Middle frontal gyrus (tissue), 1 donor: Measurements from ENCODE around the gene IGFL1.
"Not testable (repeated sequence)": the region's sequence is repeated elsewhere in the genome, so short reads cannot be mapped to it uniquely, and the experiment has no call there.

Source experiments
- DNase-seq: peaks from one replicate; pipeline ENCODE4 v3.0.0-alpha.2; 2015; ENCODE audit warnings: low spot score; ENCODE audit errors: extremely low spot score

The IGFL1 gene

DNA sequence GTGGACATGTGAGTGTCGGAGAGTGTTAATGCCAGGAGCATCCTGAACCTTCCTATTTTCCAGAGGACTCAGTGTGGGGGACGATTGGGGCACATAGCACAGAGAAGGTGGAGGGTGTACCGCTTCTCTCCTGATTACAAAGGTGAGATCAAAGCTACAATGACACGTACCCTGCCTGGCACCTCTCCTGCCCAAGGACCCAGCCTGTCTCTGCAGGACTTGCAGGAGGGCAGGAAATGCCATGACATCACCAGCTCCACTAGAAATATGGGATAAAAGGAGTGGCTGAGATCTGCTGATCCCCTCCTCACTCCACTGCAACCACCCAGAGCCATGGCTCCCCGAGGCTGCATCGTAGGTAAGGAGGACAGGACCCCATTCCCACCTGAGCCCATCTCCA is at the start of gene IGFL1:
TSS of gene IGFL1 (plus strand) at position 301 of the 400 bp plus-strand sequence. CDS start at position 334, 33 bp downstream.
- no peak for DNase-seq

DNA sequence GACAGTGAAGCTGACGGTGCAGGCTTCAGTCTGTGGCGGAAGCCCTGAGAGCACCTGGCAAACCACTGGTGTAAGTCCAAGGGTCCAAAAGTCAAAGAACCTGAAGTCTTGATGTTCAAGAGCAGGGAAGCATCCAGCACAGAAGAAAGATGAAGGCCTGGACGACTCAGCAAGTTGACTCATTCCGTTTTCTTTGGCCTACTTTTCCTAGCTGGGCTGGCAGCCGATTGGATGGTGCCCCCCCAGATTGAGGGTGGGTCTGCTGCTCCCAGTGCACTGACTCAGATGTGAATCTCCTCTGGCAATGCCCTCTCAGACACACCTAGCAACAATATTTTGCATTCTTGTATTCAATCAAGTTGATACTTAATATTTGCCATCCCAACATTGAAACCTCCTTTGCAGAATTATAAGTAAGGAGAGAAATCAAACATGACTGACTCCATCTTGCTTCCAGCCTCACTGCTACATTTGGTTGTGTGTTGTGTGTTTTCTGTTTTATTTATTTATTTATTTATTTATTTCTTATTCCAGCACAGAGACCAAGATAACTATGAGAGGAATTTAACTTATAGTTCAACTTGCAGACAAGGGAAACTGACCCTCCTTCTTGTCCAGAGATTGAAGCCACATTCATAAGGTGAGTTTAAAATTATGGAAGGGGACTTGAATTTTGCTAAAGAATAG is 48.7 kb upstream of the IGFL1 start:
- no peak for DNase-seq

DNA sequence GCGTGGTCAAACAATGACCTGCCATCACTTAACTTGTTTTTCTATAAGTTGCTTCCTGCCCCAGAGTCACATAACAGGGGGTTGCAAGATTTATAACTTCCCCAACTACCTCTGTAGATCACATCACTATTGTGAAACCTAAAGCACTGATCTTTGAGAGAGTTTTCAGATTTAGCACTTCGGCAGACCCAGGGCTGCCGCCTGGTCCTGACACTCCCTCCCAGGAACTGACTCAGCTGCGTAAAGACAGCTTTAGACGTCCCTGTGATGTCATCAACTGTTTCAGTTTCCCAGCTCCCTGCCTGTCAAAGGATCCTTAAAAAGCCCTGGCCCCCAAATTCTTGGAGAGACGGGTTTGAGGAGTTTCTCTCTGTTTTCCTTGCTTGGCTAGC is 48.2 kb upstream of the IGFL1 start:
- no peak for DNase-seq

DNA sequence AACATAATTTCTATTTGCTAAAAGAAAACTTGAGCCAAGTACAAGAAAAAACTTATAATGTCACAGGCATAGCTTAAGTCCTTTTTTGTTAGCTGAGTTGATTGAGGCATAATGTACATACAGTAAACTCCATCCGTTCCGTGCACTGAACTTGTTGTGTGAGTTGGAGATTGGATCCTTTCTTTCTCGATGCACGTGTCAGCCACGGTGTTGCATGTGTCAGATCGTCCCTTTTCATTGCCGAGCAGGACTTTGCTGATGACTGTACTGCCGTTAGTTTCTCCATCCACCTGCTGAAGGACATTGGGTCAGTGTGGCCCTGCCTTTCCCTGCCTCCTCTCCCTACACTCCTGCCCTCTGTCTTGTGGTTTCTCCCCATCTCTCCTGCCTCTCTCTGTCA is 47.1 kb upstream of the IGFL1 start:
- no peak for DNase-seq

DNA sequence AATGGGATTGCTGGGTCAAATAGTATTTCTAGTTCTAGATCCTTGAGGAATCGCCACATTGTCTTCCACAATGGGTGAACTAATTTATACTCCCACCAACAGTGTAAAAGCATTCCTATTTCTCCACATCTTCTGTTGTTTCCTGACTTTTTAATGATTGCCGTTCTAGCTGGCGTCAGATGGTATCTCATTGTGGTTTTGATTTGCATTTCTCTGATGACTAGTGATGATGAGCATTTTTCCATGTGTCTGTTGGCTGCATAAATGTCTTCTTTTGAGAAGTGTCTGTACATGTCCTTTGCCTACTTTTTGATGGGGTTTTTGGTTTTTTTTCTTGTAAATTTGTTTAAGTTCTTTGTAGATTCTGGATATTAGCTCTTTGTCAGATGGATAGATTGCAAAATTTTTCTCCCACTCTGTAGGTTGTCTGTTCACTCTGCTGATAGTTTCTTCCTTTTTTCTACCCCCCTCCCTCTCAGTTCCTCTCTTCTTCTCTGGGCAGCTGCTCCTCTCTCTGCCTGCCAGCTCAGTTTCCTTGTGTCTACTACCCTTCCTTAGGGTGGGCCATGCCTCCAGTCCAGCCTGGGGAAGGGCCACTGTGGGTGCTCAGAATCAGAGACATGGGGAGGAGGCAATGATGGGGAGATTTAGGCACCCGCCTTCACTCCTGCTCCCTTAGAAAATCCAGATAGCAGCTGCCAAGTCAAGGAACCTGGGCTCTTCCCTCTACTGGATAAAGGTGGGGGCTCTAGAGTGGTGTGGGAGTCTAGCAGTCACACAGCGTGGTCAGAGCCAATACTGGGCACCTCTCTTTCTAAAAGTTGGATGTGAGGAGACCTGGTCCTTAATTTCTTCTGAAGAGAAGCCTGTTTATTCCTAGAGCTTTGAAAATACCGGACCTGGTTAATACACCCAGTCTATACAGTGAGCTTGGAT is 44.5 kb upstream of the IGFL1 start:
- DNase-seq: not testable (repeated sequence)

DNA sequence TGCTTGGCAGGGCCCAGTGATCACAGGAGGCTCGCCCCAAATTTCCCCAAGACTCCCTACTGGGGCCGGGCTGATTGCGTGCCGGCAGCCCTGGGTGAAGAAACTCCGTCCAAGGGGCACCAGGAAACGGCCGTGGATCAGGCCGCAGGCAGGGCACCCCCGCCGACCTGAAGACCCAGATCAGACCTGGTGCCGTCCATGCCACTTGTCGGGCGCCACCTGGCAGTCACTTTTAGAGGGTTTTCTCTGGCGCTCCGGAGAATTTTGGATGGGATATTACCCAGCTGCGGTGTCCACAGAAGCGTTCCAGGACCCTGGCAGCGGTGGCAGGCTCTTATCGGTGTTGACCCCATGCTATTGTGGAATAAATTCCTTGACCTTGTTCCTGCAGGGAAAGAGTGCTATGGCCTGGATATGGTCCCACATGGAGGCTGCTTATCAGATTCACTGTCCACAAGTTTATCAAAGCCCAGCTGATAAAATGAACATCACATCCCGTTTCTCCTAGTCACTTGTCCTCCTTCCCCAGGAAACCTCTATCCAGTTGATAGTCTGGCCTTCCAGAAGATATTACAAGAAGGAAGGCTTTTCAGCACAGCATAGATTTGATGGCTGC is 43.3 kb upstream of the IGFL1 start:
- no peak for DNase-seq

DNA sequence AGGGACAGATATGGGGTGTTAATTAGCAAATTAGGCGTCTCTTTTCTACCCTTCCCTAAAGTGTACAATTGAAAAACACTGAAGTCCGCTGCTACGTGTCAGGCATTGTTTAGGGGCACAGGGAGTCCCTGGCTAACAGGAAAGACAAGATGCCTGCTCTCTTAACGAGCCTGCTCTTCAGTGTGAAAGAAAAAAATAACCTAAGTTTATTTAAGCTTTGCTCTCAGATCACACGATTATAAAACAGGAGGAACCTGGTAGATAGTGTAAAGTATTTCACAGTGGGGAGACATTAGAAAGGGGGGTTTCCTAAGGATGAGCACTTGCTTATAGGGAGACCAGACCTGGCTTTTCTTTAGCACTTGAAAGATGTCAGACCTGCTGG is 42.8 kb upstream of the IGFL1 start:
- DNase-seq: no peak

DNA sequence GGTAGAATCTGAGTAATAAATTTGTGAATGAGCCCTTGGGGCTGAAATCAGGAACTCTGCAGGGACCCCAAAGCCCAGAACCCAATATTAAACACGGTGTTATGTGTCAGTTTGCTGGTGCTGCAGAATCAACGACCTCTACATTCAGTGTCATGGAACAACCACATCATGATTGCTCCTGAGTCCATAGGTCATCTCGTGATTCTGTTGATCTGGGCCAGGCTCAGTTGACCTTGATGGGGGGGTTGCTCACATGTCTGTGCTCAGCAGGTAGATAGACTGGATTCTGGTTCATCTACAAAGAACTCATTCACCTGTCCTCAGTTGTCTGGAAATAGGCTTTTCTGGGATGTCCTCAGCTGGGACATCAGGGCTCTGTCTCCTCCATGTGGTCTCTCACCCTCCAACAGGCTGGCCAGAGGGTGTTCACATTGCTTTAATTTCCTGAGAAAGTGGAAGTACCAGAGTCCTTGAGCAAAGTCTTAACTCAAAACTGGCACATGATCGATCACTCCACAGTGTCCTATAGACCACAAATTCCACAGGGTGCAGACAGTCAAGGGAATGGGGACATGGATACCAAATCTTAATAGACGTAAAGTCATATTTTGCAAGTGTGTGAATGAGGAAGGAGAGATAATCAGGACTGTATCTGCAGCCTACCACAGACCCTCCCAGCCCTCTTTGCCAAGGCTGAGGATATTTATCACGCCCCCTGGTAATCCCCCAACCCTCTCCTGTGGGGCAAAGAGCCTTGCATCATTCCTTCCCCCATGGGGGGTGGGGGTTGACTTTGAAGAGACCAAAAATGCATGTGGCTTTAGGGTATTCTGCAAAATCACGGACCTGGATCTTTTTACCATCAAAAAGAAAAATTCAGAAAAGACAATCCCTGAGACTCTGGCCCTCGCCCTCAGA is 39.3 kb upstream of the IGFL1 start:
- DNase-seq: no peak

DNA sequence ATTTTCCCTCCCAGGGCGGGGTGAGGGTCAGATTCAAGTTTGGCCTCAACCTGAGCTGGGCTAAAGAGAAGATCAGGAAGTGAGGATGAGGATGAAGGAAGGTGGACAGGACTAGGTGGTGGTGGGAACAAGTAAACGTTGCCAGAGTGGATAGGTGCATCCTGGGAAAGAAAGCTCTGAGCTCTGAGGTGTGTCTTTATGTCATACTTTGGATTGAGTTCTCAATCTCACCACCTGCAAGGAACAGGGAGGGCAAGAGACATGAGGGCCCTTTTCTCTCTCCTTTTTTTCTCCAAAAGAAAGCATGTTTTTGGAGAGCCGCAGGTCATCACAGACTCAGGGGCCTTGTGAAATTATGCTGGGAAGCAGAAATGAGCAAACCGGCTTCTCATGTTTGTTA is 38.2 kb upstream of the IGFL1 start:
- no peak for DNase-seq

DNA sequence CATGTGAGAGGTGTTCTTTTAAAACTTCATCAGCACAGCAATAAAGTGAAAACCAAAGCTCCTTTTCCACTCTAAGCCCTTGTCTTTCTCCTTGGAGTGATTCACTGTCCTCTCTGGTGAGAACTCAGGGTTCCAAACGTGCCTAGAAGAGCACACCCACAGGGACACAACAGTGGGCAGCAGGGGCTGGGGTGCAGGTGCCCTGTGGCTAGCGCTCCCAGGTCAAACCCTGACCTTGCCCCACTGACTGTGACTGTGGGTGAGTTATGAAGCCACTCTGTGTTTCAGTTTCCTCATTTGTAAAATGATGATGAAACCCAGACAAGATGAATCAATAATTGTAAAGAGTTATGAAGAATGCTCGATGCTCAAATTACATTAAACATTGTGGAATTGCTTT is 37.6 kb upstream of the IGFL1 start:
- DNase-seq: no peak

DNA sequence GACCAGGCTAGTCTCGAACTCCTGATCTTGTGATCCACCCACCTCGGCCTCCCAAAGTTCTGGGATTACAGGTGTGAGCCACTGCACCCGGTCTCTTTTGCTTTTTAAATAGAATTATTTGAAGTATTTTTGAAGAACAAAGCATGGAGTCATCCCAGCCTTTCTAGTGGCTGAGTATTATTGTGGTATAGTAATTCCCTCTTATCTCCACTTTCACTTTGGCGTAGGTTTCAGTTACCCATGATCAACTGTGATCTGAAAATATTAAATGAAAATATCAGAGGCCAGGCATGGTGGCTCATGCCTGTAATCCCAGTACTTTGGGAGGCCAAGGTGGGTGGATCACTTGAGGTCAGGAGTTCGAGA is 36.9 kb upstream of the IGFL1 start:
- DNase-seq: not testable (repeated sequence)

DNA sequence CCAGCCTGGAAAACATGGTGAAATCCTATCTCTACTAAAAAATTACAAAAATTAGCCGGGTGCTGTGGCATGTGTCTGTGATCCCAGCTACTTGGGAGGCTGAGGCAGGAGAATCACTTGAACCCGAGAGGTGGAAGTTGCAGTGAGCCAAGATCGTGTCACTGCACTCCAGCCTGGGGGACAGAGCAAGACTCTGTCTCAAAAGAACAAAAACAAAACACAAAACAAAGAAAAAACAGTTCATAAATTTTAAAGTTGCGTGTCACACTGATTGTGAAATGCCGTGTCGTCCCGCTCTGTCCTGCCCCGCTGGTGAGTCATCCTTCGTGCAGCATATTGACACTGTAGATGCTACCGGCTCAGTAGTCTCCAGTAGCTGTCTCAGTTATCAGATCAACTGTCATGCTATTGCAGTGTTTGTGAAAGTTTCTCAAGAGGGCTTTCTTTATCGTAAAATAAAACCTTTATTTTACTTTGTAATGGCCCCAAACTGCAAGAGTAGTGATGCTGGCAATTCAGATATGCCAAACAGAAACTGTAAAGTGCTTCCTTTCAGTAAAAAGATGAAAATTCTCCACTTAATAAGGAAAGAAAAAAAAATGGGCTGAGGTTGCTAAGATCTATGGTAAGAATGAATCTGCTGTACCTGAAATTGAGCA is 36.4 kb upstream of the IGFL1 start:
- no peak for DNase-seq

DNA sequence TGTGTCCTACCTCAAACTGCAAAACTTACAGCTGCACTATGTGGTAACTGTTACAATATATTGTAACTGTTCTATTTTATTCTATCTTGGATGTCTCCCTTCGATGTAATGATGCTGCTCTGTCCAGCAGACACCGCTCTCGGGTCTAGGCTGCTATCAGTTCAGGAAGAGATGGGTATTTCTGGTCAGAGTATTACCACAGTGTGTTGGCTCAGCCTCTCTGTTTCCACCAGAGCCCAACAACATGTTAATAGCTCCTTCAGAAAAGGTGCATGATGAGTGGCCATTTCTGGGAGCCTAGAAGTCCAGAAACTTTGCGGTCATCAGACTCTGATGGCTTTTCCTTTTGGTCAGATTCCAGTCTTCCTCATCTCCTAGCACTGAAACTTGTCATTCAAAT is 35.9 kb upstream of the IGFL1 start:
- no peak for DNase-seq

DNA sequence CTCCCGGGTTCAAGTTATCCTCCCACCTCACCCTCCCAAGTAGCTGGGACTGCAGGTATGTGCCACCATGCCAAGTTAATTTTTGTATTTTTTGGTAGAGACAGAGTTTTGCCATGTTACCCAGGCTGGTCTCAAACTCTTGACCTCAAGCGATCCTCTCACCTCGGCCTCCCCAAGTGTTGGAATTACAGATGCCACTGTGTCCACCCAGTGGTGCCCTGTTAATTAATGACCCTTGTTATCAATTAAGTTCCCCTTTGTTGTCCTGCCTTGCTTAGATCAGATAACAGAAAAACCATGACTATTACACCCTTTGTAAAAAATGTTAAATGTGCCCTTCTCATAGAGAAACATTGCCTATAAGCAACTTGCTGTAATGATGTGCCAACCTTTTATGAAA is 34.4 kb upstream of the IGFL1 start:
- DNase-seq: no peak

DNA sequence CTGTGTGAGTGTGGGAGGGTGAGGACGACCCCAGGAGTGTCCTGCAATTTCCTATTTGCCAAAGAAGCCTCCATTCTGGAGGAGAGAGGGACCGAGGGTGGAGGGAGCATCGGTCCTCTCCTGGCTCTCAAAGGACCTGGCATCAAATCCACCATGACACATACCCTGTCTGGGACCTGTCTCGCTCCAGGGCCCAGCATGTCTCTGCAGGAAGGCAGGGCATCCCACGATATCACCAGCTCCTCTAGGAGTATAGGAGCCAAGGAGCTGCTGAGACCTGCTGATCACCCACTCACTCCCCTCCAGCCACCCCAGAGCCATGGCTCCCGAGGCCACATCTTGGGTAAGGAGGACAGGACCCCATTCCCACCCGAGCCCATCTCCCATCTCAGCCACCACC is 33.6 kb upstream of the IGFL1 start:
- not testable (repeated sequence) for DNase-seq

DNA sequence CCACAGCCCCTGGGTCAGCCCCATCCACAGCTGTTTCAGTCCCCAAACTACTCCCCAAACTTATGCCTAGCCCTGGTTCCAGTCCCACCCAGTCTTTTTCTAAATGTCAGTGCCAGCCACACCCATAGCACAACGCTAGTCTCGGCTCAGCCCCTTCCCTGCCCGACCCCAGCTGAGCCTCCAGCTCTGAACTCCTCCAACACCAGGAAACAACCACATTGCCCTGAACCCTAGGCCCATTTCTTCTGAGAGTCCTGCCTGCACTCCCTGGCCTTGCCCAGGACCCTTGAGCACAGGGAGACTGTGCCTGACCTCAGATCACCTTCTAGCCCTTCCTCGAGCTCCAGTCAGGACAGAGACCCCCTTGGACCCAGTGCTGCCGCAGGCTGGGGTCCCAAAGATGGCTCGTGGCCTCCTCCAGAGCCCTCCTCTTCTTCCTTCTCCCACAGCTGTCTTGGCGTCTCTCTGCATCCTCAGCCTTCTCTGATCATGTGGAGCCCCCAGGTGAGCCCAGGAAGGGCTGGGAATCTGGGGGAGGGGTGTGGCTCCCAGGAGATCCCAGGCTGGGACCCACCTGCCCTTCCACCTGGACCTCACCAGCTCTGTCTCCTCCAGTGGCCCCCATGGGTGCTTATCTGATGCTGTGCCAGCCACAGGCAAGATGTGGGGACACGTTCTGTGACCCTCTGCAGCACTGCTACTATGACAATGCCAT is 33.0 kb upstream of the IGFL1 start:
- DNase-seq: no peak

DNA sequence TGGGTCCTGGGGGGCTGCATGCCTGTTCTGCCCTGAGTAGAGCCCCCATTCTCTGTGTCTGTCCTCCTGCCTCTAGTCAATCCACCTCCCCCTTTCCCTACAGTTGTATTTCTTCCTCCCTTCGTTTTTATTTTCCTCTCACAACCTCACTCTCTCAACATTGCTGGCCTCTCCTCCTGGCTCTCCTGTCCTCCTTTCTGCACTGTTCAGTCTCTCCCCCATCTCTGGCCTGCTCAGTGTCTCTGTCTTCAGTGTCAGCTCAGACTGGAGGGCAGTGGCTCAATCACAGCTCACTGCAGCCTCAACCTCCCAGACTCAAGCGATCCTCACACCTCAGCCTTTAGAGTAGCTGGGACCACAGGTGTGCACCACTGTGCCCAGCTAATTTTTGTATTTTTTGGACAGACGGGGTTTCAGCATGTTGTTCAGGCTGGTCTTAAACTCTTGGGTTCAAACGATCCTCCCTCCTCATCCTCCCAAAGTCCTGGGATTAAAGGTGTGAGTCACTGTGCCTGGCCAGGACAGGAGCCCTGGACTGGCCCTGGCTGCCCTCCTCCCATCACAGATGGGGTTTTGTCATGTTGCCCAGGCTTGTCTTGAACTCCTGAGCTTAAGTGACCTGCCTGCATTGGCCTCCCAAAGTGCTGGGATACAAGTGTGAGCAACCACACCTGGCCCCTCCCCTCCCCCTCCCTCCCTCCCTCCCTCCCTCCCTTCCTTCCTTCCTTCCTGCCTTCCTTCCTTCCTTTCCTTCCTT is 32.0 kb upstream of the IGFL1 start:
- no peak for DNase-seq

DNA sequence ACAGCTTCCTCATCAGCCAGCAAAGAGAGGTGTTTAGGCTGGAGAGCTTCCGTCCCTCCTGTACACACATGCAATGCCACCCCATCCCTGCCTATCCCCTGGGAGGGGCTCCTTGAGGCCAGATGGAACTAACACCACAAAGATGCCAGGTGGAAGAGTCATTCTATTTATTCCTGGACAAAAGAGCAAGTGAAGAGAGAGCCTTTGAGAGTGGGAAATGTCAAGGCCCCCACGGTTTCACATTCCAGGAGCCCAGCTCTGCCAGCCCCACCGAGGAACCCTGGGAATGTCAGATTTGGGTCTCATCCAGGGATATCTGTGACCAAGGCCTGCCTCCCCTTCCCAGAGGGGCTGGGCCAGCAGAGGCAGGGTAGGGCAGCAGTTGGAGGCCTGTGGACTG is 30.8 kb upstream of the IGFL1 start:
- no peak for DNase-seq
